Hepatocyte (in vitro differentiated cells): ENCODE data around the gene NRP1.

ENCODE experiments used
- EZH2 ChIP-seq: fragments of 200-600 bp; sonication (generic); IDR thresholded peaks from 2 replicates; pipeline ENCODE4 v1.6.1; 2016; ENCODE audit warnings: antibody characterized with exemption, mild to moderate bottlenecking, borderline replicate concordance
- TF ChIP-seq, protein P1 (sequence below): fragments of 200-600 bp; sonication (generic); IDR thresholded peaks from 2 replicates; pipeline ENCODE4 v1.5.1; 2016; ENCODE audit warnings: antibody characterized with exemption, mild to moderate bottlenecking; ENCODE audit not compliant: poor library complexity

GRCh38 chr10:33155720-33156638 is 178.5 kb downstream of the NRP1 start:
- TF ChIP-seq, protein P1, sequence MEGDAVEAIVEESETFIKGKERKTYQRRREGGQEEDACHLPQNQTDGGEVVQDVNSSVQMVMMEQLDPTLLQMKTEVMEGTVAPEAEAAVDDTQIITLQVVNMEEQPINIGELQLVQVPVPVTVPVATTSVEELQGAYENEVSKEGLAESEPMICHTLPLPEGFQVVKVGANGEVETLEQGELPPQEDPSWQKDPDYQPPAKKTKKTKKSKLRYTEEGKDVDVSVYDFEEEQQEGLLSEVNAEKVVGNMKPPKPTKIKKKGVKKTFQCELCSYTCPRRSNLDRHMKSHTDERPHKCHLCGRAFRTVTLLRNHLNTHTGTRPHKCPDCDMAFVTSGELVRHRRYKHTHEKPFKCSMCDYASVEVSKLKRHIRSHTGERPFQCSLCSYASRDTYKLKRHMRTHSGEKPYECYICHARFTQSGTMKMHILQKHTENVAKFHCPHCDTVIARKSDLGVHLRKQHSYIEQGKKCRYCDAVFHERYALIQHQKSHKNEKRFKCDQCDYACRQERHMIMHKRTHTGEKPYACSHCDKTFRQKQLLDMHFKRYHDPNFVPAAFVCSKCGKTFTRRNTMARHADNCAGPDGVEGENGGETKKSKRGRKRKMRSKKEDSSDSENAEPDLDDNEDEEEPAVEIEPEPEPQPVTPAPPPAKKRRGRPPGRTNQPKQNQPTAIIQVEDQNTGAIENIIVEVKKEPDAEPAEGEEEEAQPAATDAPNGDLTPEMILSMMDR: peak; percentile 60
- no peak for TF ChIP-seq EZH2
